ENCODE data around the gene DRC7. TPM values are rescaled to one million over a fixed set of nuclear protein-coding genes. Genes with fewer than 3 reads are reported as not detected.

The DRC7 gene
- total and polyA plus RNA-seq, 9 of the 15 experiments (the other 6 are each of a cell fraction or from before 2014, with no cell fraction given), result 0.04 to 0.33 (median 0.12) TPM; not detected in 3

DNA sequence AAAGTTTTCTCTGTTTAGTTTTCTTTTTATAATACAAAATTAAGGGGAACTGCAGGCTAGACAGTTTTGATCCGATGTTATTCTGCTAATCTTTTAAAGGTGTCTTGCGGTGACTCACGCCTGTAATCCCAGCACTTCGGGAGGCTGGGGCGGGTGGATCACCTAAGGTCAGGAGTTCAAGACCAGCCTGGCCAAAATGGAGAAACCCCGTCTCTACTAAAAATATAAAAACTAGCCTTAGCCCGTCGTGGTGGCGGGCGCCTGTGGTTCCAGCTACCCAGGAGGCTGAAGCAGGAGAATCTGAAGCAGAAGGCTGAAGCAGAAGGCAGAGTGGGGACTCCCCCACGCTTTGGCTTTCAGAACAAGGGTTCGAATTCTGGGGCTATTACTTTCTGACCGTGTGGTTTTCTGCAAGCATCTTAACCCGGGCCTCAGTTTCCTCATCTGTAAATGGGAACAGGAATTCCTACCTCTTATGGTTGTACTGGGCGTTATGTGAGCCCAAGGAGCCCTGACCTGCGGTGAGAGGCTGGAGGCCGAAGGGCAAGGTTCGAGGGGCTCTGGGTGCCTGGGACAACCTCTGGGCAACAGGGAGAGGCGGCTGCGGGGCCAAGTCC is 39.8 kb downstream of the DRC7 start (continued):
- TF ChIP-seq RCOR1 (IDR thresholded peaks at IDR 0.05; ENCODE audit: borderline replicate concordance in 1 of 2, low read depth in 2 of 2, low read length in 2 of 2), result peak in 1 of 2 experiments; percentile 42; a peak in 1 of 4 replicates

GRCh38 chr16:57734925-57735754 is 40.5 kb downstream of the DRC7 start:
- Histone ChIP-seq H3K79me2 (ENCODE audit: control insufficient read depth, insufficient read depth, low read length) (peaks cover 17% of the 10 kb centered on the region), H2AFZ (ENCODE audit: low read depth, low read length) (peak overlapping the region; percentile 84), H3K36me3 (ENCODE audit: control insufficient read depth, insufficient read depth, low read length) (peaks cover 12% of the 10 kb centered on the region; the same call in 1 of the 3 replicates), H3K4me2 (ENCODE audit: insufficient read depth, low read length) (peak overlapping the region; percentile 88), H3K4me1 (replicated peaks in 1 of 2; ENCODE audit: control insufficient read depth in 2 of 2, insufficient read depth in 2 of 2, low read length in 2 of 2) (peaks cover 10 to 40% of the 10 kb centered on the region in 2 experiments; a peak in 3 of 5 replicates), H3K27ac (ENCODE audit: extremely low read depth, low read depth, low read length) (peak overlapping the region; percentile 86), H3K9me1 (ENCODE audit: control insufficient read depth, insufficient read depth, low read length) (no peaks in the 10 kb centered on the region), H3K9ac (ENCODE audit: insufficient read depth in 1 of 2, low read depth in 2 of 2, low read length in 2 of 2) (peak overlapping the region; percentile 89 to 100), H3K4me3 (peak overlapping the region; percentile 67), H4K20me1 (replicated peaks; ENCODE audit: control insufficient read depth, insufficient read depth, low read length) (no peaks in the 10 kb centered on the region), H3K27me3 (ENCODE audit: control insufficient read depth in 2 of 2, insufficient read depth in 2 of 2, low read length in 2 of 2) (no peaks in the 10 kb centered on the region), H3K9me3 (replicated peaks; ENCODE audit: control insufficient read depth, insufficient read depth, low read depth, low read length) (0 out of 2 replicates have a peak, but pooled peaks cover 3% of the 10 kb centered on the region)
- intact Hi-C loops (cut with micrococcal nuclease), result loop anchor here (5.0 to 10.0 kb wide), 3 partner anchors 43 to 270 kb away; partner anchors contain the start of genes DRC7, USB1 and ZNF319
- FAIRE-seq (peak; percentile 100), ATAC-seq (peak; percentile 94), DNase-seq (ENCODE audit: extremely low read depth in 1 of 4, low spot score in 3 of 4) (peak; percentile 98 to 100 (median 99))
- in situ Hi-C loops (cut with MboI), result no loop called here
- TSS peak; percentile 93 for BruUV-seq (replicated peaks)
- ChIA-PET POLR2A (interaction anchor here (0.6 to 3.3 kb wide), 23 partner anchors 8 to 962 kb away, joined by 3 to 12 read pairs (median 4); partner anchors contain the start of gene DRC7), CTCF (ENCODE audit: low intra/inter-chr PET ratio) (interaction anchor here (3.6 kb wide), 1 partner anchor 87 kb away, joined by 19 read pairs; no protein-coding TSS in a partner anchor)
- under 1% methylated on average over 43 of the region's 45 CpGs for WGBS (ENCODE audit: insufficient coverage, low coverage, missing lambda C conversion rate)
- TF ChIP-seq POLR2A (conservative IDR thresholded peaks at IDR 0.05), result peak; percentile 86
- TF ChIP-seq, protein P1, sequence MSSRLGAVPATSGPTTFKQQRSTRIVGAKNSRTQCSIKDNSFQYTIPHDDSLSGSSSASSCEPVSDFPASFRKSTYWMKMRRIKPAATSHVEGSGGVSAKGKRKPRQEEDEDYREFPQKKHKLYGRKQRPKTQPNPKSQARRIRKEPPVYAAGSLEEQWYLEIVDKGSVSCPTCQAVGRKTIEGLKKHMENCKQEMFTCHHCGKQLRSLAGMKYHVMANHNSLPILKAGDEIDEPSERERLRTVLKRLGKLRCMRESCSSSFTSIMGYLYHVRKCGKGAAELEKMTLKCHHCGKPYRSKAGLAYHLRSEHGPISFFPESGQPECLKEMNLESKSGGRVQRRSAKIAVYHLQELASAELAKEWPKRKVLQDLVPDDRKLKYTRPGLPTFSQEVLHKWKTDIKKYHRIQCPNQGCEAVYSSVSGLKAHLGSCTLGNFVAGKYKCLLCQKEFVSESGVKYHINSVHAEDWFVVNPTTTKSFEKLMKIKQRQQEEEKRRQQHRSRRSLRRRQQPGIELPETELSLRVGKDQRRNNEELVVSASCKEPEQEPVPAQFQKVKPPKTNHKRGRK (tag; IDR thresholded peaks at IDR 0.05), result no peak
- no peak for TF ChIP-seq CBFA2T2 (conservative IDR thresholded peaks at IDR 0.05)
- TF ChIP-seq NEUROD1 (IDR thresholded peaks at IDR 0.05; ENCODE audit: borderline replicate concordance, low read depth, low read length, partially characterized antibody), result peak; percentile 99
- TF ChIP-seq TFAP4 (CRISPR knock-in tag; IDR thresholded peaks at IDR 0.05; ENCODE audit: borderline replicate concordance), result peak; percentile 85; the same call in 1 of the 2 replicates
- peak; percentile 70; the same call in 1 of the 2 replicates for TF ChIP-seq ZNF395 (CRISPR knock-in tag; IDR thresholded peaks at IDR 0.05)
- TF ChIP-seq NFYB (IDR thresholded peaks at IDR 0.05; ENCODE audit: extremely low read depth, insufficient read length), result peak; percentile 91
- TF ChIP-seq DIDO1 (tag; IDR thresholded peaks at IDR 0.05; ENCODE audit: low read depth), result peak; percentile 83
- peak; percentile 98 for TF ChIP-seq NFRKB (IDR thresholded peaks at IDR 0.05; ENCODE audit: low read depth)
- peak in 1 of 2 experiments; percentile 73 for TF ChIP-seq E2F6 (IDR thresholded peaks at IDR 0.05; ENCODE audit: borderline replicate concordance in 1 of 2, extremely low read depth in 1 of 2, insufficient read depth in 1 of 2, insufficient read length in 1 of 2, low read depth in 1 of 2, low read length in 1 of 2, poor library complexity in 1 of 2, severe bottlenecking in 1 of 2)
- TF ChIP-seq L3MBTL2 (IDR thresholded peaks at IDR 0.05), result peak; percentile 71
